OCI-LY3 (cell line): Measurements from ENCODE around the gene PIK3R6.

Source experiments
- EZH2phosphoT487 ChIP-seq: fragments of 200-600 bp; shearing (Covaris generic); IDR thresholded peaks from 2 replicates; pipeline ENCODE4 v1.6.1; 2018; ENCODE audit warnings: antibody characterized with exemption, mixed run types, low read depth
- TF ChIP-seq, protein P1 (sequence below): fragments of 200-600, 300-600 bp; sonication (generic); IDR thresholded peaks from 2 replicates; pipeline ENCODE4 v1.5.1; 2014; ENCODE audit warnings: antibody characterized with exemption, low read length, low read depth

GRCh38 chr17:8914554-8914953, 47.1 kb upstream of the PIK3R6 start:
- TF ChIP-seq, protein P1, sequence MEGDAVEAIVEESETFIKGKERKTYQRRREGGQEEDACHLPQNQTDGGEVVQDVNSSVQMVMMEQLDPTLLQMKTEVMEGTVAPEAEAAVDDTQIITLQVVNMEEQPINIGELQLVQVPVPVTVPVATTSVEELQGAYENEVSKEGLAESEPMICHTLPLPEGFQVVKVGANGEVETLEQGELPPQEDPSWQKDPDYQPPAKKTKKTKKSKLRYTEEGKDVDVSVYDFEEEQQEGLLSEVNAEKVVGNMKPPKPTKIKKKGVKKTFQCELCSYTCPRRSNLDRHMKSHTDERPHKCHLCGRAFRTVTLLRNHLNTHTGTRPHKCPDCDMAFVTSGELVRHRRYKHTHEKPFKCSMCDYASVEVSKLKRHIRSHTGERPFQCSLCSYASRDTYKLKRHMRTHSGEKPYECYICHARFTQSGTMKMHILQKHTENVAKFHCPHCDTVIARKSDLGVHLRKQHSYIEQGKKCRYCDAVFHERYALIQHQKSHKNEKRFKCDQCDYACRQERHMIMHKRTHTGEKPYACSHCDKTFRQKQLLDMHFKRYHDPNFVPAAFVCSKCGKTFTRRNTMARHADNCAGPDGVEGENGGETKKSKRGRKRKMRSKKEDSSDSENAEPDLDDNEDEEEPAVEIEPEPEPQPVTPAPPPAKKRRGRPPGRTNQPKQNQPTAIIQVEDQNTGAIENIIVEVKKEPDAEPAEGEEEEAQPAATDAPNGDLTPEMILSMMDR: no peak
- no peak for TF ChIP-seq EZH2phosphoT487
